Osteocyte (in vitro differentiated cells): Measurements from ENCODE around the gene EEF1AKMT4. TPM values are rescaled to one million over a fixed set of nuclear protein-coding genes. Genes with fewer than 3 reads are reported as not detected.

Experiments used
- DNase-seq: peaks from one replicate; pipeline ENCODE4 v3.0.0; 2021; ENCODE audit warnings: mixed read lengths; ENCODE audit not compliant: unreplicated experiment; ENCODE audit errors: extremely low spot score
- H3K27ac Mint-ChIP-seq: one replicate; pipeline ENCODE4 v1.8.0; 2021; ENCODE audit warnings: mild to moderate bottlenecking, mixed read lengths; ENCODE audit not compliant: unreplicated experiment
- H3K27me3 Mint-ChIP-seq: one replicate; pipeline ENCODE4 v1.8.0; 2021; ENCODE audit warnings: mixed read lengths; ENCODE audit not compliant: unreplicated experiment
- H3K36me3 Mint-ChIP-seq: one replicate; pipeline ENCODE4 v1.8.0; 2021; ENCODE audit warnings: mixed read lengths; ENCODE audit not compliant: unreplicated experiment
- H3K4me1 Mint-ChIP-seq: one replicate; pipeline ENCODE4 v1.8.0; 2021; ENCODE audit warnings: mixed read lengths; ENCODE audit not compliant: unreplicated experiment
- H3K4me3 Mint-ChIP-seq: one replicate; pipeline ENCODE4 v1.8.0; 2021; ENCODE audit warnings: mild to moderate bottlenecking, moderate library complexity, mixed read lengths; ENCODE audit not compliant: unreplicated experiment
- H3K9me3 Mint-ChIP-seq: one replicate; pipeline ENCODE4 v1.8.0; 2021; ENCODE audit warnings: mixed read lengths; ENCODE audit not compliant: unreplicated experiment
- total RNA-seq: library from RNA; stranded (reverse); gene quantifications from 2 replicates; pipeline ENCODE4 v1.2.1, GENCODE V29; 2021
- TF ChIP-seq, protein P1 (sequence below): fragments of 200-600 bp; sonication (generic); IDR thresholded peaks from 2 replicates; pipeline ENCODE4 v1.5.0; 2021; ENCODE audit warnings: antibody characterized with exemption, mild to moderate bottlenecking, moderate library complexity

Gene EEF1AKMT4
- total RNA-seq, 1 donor from 2014 or later: 4.5 TPM

DNA sequence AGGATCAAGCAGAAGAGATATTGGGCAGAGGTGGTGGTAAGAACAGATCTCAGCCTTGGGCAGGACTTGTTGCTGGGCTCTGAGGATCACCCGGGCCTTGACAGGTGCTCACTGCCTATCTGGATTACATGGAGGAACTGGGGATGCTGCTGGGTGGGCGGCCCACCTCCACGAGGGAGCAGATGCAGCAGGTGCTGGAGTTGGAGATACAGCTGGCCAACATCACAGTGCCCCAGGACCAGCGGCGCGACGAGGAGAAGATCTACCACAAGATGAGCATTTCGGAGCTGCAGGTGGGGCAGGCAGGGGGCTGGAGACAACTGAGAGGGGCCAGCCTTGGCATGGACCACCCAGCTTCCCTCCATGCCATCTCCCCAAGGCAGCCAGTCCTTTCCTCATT, 34.2 kb downstream of the EEF1AKMT4 start:
- no peak overlapping the region for H3K27ac Mint-ChIP-seq
- no peaks in the 10 kb centered on the region for H3K36me3 Mint-ChIP-seq
- H3K9me3 Mint-ChIP-seq: no peaks in the 10 kb centered on the region
- TF ChIP-seq, protein P1, sequence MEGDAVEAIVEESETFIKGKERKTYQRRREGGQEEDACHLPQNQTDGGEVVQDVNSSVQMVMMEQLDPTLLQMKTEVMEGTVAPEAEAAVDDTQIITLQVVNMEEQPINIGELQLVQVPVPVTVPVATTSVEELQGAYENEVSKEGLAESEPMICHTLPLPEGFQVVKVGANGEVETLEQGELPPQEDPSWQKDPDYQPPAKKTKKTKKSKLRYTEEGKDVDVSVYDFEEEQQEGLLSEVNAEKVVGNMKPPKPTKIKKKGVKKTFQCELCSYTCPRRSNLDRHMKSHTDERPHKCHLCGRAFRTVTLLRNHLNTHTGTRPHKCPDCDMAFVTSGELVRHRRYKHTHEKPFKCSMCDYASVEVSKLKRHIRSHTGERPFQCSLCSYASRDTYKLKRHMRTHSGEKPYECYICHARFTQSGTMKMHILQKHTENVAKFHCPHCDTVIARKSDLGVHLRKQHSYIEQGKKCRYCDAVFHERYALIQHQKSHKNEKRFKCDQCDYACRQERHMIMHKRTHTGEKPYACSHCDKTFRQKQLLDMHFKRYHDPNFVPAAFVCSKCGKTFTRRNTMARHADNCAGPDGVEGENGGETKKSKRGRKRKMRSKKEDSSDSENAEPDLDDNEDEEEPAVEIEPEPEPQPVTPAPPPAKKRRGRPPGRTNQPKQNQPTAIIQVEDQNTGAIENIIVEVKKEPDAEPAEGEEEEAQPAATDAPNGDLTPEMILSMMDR: no peak
- peaks cover 38% of the 10 kb centered on the region for H3K27me3 Mint-ChIP-seq
- H3K4me1 Mint-ChIP-seq: no peaks in the 10 kb centered on the region
- no peak for DNase-seq
- H3K4me3 Mint-ChIP-seq: no peak overlapping the region

DNA sequence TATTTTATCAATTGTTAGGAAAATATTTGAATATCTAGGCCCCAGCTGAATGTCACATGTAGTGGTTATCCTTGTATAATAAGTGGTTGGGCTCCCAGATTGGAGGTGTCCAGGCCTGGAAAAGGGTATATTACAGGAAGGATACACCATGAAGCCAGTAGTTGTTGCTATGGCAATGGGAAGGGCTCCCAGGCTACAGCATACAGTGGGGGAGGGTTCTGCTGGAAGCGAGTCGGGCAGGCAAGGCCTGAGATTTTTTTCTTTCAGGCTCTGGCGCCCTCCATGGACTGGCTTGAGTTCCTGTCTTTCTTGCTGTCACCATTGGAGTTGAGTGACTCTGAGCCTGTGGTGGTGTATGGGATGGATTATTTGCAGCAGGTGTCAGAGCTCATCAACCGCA, 35.2 kb downstream of the EEF1AKMT4 start:
- Mint-ChIP-seq H3K27me3 (peaks cover 35% of the 10 kb centered on the region), H3K27ac (no peak overlapping the region), H3K4me3 (no peak overlapping the region), H3K4me1 (no peaks in the 10 kb centered on the region), H3K36me3 (no peaks in the 10 kb centered on the region), H3K9me3 (no peaks in the 10 kb centered on the region)
- TF ChIP-seq, protein P1: peak; percentile 44
- no peak for DNase-seq

DNA sequence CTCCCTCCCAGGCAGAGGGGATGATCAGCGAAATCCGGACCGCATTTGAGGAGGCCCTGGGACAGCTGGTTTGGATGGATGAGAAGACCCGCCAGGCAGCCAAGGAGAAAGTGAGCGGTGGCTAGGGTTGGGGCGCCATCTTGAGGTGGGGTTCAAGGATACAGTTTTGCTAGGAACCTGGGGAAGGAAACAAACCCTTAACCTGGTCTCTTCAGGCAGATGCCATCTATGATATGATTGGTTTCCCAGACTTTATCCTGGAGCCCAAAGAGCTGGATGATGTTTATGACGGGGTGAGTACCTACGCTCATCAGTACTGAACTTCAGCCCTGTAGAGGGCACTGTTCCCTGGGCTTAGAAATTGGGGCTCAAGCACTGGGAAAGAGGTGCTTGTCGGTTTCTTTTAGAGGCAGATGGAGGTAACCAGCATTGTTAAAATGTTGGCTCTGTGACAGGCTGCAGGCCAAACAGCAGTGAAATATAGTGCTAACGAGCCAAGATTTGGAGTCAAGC, 40.0 kb downstream of the EEF1AKMT4 start:
- Mint-ChIP-seq H3K4me3 (no peak overlapping the region), H3K27me3 (peaks cover 26% of the 10 kb centered on the region), H3K9me3 (no peaks in the 10 kb centered on the region), H3K36me3 (no peaks in the 10 kb centered on the region), H3K4me1 (no peaks in the 10 kb centered on the region), H3K27ac (no peak overlapping the region)
- TF ChIP-seq, protein P1: peak; percentile 72
- no peak for DNase-seq

DNA sequence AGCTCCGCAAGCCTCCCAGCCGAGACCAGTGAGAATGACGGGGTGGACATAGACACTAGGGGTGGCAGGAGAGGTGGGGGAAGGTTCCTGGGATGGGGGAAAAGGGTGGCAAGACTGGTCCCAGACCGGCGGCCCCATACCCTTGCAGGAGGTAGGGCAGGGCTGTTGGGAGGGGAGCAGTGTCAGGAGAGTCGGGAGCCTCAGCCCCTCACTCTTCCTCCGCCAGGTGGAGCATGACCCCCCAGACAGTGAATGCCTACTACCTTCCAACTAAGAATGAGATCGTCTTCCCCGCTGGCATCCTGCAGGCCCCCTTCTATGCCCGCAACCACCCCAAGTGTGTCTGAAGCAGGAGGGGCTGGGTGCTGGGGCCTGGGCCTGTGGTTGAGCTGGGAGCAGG, 40.9 kb downstream of the EEF1AKMT4 start:
- no peak for DNase-seq
- Mint-ChIP-seq H3K4me3 (no peak overlapping the region), H3K4me1 (no peaks in the 10 kb centered on the region), H3K27me3 (peaks cover 28% of the 10 kb centered on the region), H3K9me3 (no peaks in the 10 kb centered on the region), H3K36me3 (no peaks in the 10 kb centered on the region), H3K27ac (no peak overlapping the region)
- TF ChIP-seq, protein P1: no peak

DNA sequence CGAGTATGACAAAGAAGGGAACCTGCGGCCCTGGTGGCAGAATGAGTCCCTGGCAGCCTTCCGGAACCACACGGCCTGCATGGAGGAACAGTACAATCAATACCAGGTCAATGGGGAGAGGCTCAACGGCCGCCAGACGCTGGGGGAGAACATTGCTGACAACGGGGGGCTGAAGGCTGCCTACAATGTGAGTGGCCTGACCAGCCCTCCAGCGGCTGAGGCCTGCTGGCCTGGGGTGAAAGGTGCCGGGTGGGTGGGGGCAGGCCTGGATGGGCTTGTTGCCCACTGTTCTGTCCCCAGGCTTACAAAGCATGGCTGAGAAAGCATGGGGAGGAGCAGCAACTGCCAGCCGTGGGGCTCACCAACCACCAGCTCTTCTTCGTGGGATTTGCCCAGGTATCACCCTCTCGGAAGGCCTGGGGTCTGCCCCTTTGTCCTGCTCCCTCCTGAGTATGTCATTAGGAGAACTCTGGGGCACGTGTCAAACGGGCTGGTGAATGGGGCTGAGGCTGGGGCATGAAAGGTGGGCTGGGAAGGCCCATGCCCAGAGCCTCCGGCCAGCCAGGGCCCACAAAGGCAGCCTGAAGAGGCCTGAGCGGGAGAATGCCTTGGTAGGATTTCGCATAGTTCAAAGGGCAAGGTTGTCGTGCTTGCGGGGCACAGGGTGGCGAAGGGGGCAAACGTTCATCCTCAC, 41.7 kb downstream of the EEF1AKMT4 start:
- no peak overlapping the region for H3K27ac Mint-ChIP-seq
- no peaks in the 10 kb centered on the region for H3K36me3 Mint-ChIP-seq
- H3K27me3 Mint-ChIP-seq: peaks cover 25% of the 10 kb centered on the region
- H3K9me3 Mint-ChIP-seq: no peaks in the 10 kb centered on the region
- H3K4me3 Mint-ChIP-seq: no peak overlapping the region
- H3K4me1 Mint-ChIP-seq: no peaks in the 10 kb centered on the region
- DNase-seq: no peak
- TF ChIP-seq, protein P1: no peak
